Liver (tissue), 9 donors: ENCODE results near the gene PPFIBP2. TPM values are rescaled to one million over a fixed set of nuclear protein-coding genes. Genes with fewer than 3 reads are reported as not detected.

Experiments
- DNase-seq: peaks from one replicate; pipeline ENCODE4 v3.0.0-alpha.2; 2017; ENCODE audit warnings: low spot score
- H3K27ac ChIP-seq, 2 donors: one replicate each; pipeline ENCODE4 v1.7.0; 2013; ENCODE audit warnings: inconsistent platforms in 2 of 2, low read length in 2 of 2, control low read depth in 1 of 2, low read depth in 1 of 2, mild to moderate bottlenecking in 1 of 2
- H3K27me3 ChIP-seq, 4 donors: one replicate each; pipeline versions ENCODE4 v1.6.1 to v1.7.0; 2013; ENCODE audit warnings: low read length in 3 of 4, inconsistent platforms in 1 of 4, mild to moderate bottlenecking in 1 of 4, moderate library complexity in 1 of 4; ENCODE audit not compliant: control insufficient read depth in 4 of 4, insufficient read depth in 4 of 4
- H3K36me3 ChIP-seq, 4 donors: one replicate each; pipeline versions ENCODE4 v1.6.1 to v1.7.0; 2013; ENCODE audit warnings: low read length in 3 of 4, mild to moderate bottlenecking in 3 of 4, low read depth in 1 of 4, moderate library complexity in 1 of 4; ENCODE audit not compliant: control insufficient read depth in 4 of 4, insufficient read depth in 3 of 4
- H3K4me1 ChIP-seq, 4 donors: one replicate each; pipeline versions ENCODE4 v1.6.1 to v1.7.0; 2013; ENCODE audit warnings: low read length in 3 of 4, mild to moderate bottlenecking in 3 of 4, moderate library complexity in 1 of 4; ENCODE audit not compliant: control insufficient read depth in 4 of 4, insufficient read depth in 4 of 4
- H3K4me3 ChIP-seq, 3 donors: one replicate each; pipeline versions ENCODE4 v1.6.1 to v1.7.0; 2013; ENCODE audit warnings: low read length in 3 of 3, control low read depth in 1 of 3, low read depth in 1 of 3, mild to moderate bottlenecking in 1 of 3
- H3K9ac ChIP-seq, 2 donors: one replicate each; pipeline ENCODE4 v1.7.0; 2013; ENCODE audit warnings: low read length in 2 of 2, mild to moderate bottlenecking in 2 of 2, moderate library complexity in 2 of 2, control low read depth in 1 of 2, low read depth in 1 of 2
- H3K9me3 ChIP-seq, 4 donors: one replicate each; pipeline versions ENCODE4 v1.6.1 to v1.7.0; 2013; ENCODE audit warnings: low read length in 3 of 4; ENCODE audit not compliant: control insufficient read depth in 4 of 4
- EGR1 ChIP-seq, 2 donors: IDR thresholded peaks; 2 replicates each; pipeline ENCODE4 v1.6.1; 2016 to 2018; ENCODE audit warnings: antibody characterized with exemption in 2 of 2, low read depth in 2 of 2
- FOXA1 ChIP-seq: IDR thresholded peaks from 2 replicates; pipeline ENCODE4 v1.6.1; 2016; ENCODE audit warnings: antibody characterized with exemption
- FOXA2 ChIP-seq: IDR thresholded peaks from 2 replicates; pipeline ENCODE4 v1.6.1; 2016; ENCODE audit warnings: antibody characterized with exemption
- GABPA ChIP-seq, 2 donors: IDR thresholded peaks in 1 of 2; conservative IDR thresholded peaks in 1 of 2; 2 replicates each; pipeline ENCODE4 v1.6.1; 2016; ENCODE audit warnings: antibody characterized with exemption in 2 of 2, mild to moderate bottlenecking in 1 of 2, moderate library complexity in 1 of 2
- HNF4A ChIP-seq, 2 donors: conservative IDR thresholded peaks; 2 replicates each; pipeline ENCODE4 v1.6.1; 2016; ENCODE audit warnings: antibody characterized with exemption in 2 of 2, mild to moderate bottlenecking in 2 of 2
- NR2F2 ChIP-seq: IDR thresholded peaks from 2 replicates; pipeline ENCODE4 v1.6.1; 2016; ENCODE audit warnings: antibody characterized with exemption
- RAD21 ChIP-seq, 2 donors: IDR thresholded peaks; 2 replicates each; pipeline ENCODE4 v1.6.1; 2016; ENCODE audit warnings: antibody characterized with exemption in 2 of 2, mild to moderate bottlenecking in 2 of 2
- RXRA ChIP-seq, 2 donors: IDR thresholded peaks; 2 replicates each; pipeline ENCODE4 v1.6.1; 2017 to 2018; ENCODE audit warnings: antibody characterized with exemption in 2 of 2, mild to moderate bottlenecking in 1 of 2
- SP1 ChIP-seq: IDR thresholded peaks from 2 replicates; pipeline ENCODE4 v1.6.1; 2018; ENCODE audit warnings: antibody characterized with exemption, mild to moderate bottlenecking
- TAF1 ChIP-seq: conservative IDR thresholded peaks from 2 replicates; pipeline ENCODE4 v1.6.1; 2016; ENCODE audit warnings: antibody characterized with exemption, mild to moderate bottlenecking
- YY1 ChIP-seq: IDR thresholded peaks from 2 replicates; pipeline ENCODE4 v1.6.1; 2016; ENCODE audit warnings: antibody characterized with exemption, mild to moderate bottlenecking
- ZBTB33 ChIP-seq: IDR thresholded peaks from 2 replicates; pipeline ENCODE4 v1.6.1; 2016; ENCODE audit warnings: antibody characterized with exemption
- WGBS: extraction: QIAGEN DNeasy Blood & Tissue Kit; methylation state at CpG from one replicate; pipeline ENCODE4 v1.1.7; 2013; 5-methylcytosine and 5-hydroxymethylcytosine counted together
- polyA plus RNA-seq, 2 donors: library from polyadenylated mRNA; stranded (reverse) in 1 of 2; unstranded in 1 of 2; fragments of 200-250 nt in 1 of 2; fragments of >200 nt in 1 of 2; fragmentation: Nextera tagmentation in 1 of 2; extraction: Ambion mirVana in 1 of 2; gene quantifications; one replicate each; pipeline versions ENCODE4 v1.2.1 to v1.2.3, GENCODE V29; 2013 to 2015
- total RNA-seq, 2 donors: library from RNA; depleted of rRNA; stranded (reverse); fragments of >200 nt; gene quantifications; one replicate each; pipeline ENCODE4 v1.2.3, GENCODE V29; 2014
- TF ChIP-seq, protein P1 (sequence below): IDR thresholded peaks from 2 replicates; pipeline ENCODE4 v1.6.1; 2016; ENCODE audit warnings: antibody characterized with exemption, mild to moderate bottlenecking
- TF ChIP-seq, protein P2 (sequence below): IDR thresholded peaks from 2 replicates; pipeline ENCODE4 v1.6.1; 2016; ENCODE audit warnings: antibody characterized with exemption
- donor health status: healthy.
- donor health status: healthy.
- donor health status: healthy.
- donor health status: healthy.
- donor health status: healthy.

Gene PPFIBP2
- total and polyA plus RNA-seq, 4 donors, result 19.6 to 80.0 (median 23.2) TPM

DNA sequence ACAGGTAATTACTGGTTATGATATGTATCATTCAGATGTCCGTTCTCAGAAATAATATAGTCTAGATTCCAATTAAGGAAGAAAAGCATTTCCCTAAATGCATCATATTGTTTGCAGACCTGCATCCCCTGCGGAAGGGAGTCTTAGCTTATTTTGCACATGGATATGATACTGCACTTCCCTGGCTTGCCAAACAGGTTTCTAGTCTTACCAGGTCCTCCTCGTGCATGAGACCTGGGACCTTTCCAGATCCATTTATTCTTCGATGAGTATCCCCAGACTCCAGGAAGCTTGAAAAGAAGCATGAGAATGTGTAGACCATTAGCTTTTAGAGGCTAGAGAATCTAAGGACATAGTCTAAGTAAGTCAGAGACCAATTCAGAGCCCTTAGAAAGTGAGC lies 128.9 kb downstream of the PPFIBP2 start:
- H3K36me3 ChIP-seq, result peaks cover 10 to 60% (median 52%) of the 10 kb centered on the region in 4 donors
- no peaks in the 10 kb centered on the region for H3K9me3 ChIP-seq
- H3K9ac ChIP-seq, result no peak overlapping the region
- H3K27ac ChIP-seq, result no peak overlapping the region
- no peak for TF ChIP-seq ZBTB33
- no peak for TF ChIP-seq NR2F2
- no peak for DNase-seq
- WGBS, result 62% methylated on average over 4 of the region's 4 CpGs
- no peak overlapping the region for H3K4me3 ChIP-seq
- no peaks in the 10 kb centered on the region for H3K27me3 ChIP-seq
- peaks cover 0 to 6% (median 5%) of the 10 kb centered on the region in 4 donors for H3K4me1 ChIP-seq

- Histone ChIP-seq H3K27me3 (no peaks in the 10 kb centered on the region), H3K36me3 (peaks cover 9 to 57% (median 49%) of the 10 kb centered on the region in 4 donors), H3K9me3 (no peaks in the 10 kb centered on the region), H3K27ac (no peak overlapping the region), H3K4me3 (no peak overlapping the region), H3K9ac (no peak overlapping the region), H3K4me1 (peaks cover 0 to 11% (median 8%) of the 10 kb centered on the region in 4 donors)
- 90% methylated on average over 4 of the region's 4 CpGs for WGBS
- DNase-seq, result no peak
- TF ChIP-seq RAD21 (IDR thresholded peaks at IDR 0.05), result no peak
- TF ChIP-seq NR2F2, result no peak
- no peak for TF ChIP-seq TAF1
- no peak for TF ChIP-seq ZBTB33
- no peak for TF ChIP-seq RXRA (IDR thresholded peaks at IDR 0.05)
- TF ChIP-seq EGR1 (IDR thresholded peaks at IDR 0.05; ENCODE audit: low read depth in 2 of 2), result no peak
- TF ChIP-seq, protein P1, sequence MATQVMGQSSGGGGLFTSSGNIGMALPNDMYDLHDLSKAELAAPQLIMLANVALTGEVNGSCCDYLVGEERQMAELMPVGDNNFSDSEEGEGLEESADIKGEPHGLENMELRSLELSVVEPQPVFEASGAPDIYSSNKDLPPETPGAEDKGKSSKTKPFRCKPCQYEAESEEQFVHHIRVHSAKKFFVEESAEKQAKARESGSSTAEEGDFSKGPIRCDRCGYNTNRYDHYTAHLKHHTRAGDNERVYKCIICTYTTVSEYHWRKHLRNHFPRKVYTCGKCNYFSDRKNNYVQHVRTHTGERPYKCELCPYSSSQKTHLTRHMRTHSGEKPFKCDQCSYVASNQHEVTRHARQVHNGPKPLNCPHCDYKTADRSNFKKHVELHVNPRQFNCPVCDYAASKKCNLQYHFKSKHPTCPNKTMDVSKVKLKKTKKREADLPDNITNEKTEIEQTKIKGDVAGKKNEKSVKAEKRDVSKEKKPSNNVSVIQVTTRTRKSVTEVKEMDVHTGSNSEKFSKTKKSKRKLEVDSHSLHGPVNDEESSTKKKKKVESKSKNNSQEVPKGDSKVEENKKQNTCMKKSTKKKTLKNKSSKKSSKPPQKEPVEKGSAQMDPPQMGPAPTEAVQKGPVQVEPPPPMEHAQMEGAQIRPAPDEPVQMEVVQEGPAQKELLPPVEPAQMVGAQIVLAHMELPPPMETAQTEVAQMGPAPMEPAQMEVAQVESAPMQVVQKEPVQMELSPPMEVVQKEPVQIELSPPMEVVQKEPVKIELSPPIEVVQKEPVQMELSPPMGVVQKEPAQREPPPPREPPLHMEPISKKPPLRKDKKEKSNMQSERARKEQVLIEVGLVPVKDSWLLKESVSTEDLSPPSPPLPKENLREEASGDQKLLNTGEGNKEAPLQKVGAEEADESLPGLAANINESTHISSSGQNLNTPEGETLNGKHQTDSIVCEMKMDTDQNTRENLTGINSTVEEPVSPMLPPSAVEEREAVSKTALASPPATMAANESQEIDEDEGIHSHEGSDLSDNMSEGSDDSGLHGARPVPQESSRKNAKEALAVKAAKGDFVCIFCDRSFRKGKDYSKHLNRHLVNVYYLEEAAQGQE, result no peak
- no peak for TF ChIP-seq FOXA1
- no peak for TF ChIP-seq HNF4A (conservative IDR thresholded peaks at IDR 0.05)
- TF ChIP-seq SP1, result no peak
- no peak for TF ChIP-seq GABPA (IDR thresholded peaks at IDR 0.05 in 1 of 2, conservative IDR thresholded peaks at IDR 0.05 in 1 of 2)
- TF ChIP-seq YY1, result no peak
- no peak for TF ChIP-seq FOXA2
- TF ChIP-seq, protein P2, sequence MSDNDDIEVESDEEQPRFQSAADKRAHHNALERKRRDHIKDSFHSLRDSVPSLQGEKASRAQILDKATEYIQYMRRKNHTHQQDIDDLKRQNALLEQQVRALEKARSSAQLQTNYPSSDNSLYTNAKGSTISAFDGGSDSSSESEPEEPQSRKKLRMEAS, result no peak
Observed at GRCh38 chr11:7643314-7643713, 129.5 kb downstream of the PPFIBP2 start.
